Subcutaneous adipose tissue (tissue), 4 donors: ENCODE measurements around the gene FOSB. TPM values are rescaled to one million over a fixed set of nuclear protein-coding genes. Genes with fewer than 3 reads are reported as not detected.

ENCODE experiments used
- total RNA-seq, 4 donors: library from RNA; depleted of rRNA; stranded (reverse); fragments of >200 nt; gene quantifications; one replicate each; pipeline ENCODE4 v1.1.0, GENCODE V29; 2016
- TF ChIP-seq, protein P1 (sequence below): fragments of 450-650 bp; IDR thresholded peaks from one replicate; pipeline ENCODE4 v1.5.1; 2016; ENCODE audit warnings: low read depth, mild to moderate bottlenecking, control low read depth, antibody characterized with exemption, moderate library complexity

The FOSB gene
- total RNA-seq, 4 donors from 2014 or later: 1.8 to 14.5 (median 2.4) TPM

DNA sequence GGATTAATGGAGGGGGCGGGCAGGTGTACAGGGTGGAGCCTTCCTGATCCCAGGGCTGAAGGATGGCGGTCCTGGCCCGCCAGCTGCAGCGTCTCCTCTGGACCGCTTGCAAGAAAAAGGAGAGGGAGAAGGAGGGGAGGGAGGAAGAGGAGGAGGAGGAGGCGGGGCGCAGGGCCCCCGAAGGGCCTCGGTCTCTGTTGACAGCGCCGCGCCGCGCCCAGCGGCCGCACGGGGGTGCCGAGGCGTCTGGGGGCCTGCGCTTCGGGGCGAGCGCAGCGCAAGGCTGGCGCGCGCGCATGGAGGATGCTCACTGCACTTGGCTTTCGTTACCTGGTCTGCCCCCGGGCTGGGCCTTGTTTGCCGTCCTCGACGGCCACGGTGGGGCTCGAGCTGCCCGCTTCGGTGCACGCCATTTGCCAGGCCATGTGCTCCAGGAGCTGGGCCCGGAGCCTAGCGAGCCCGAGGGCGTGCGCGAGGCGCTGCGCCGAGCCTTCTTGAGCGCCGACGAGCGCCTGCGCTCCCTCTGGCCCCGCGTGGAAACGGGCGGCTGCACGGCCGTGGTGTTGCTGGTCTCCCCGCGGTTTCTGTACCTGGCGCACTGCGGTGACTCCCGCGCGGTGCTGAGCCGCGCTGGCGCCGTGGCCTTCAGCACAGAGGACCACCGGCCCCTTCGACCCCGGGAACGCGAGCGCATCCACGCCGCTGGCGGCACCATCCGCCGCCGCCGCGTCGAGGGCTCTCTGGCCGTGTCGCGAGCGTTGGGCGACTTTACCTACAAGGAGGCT, 30.8 kb downstream of the FOSB start, which contains the start of gene PPM1N:
PPM1N (plus strand) TSS at position 33 of the 785 bp plus-strand sequence; CDS start at position 63, 30 bp downstream.
- TF ChIP-seq, protein P1, sequence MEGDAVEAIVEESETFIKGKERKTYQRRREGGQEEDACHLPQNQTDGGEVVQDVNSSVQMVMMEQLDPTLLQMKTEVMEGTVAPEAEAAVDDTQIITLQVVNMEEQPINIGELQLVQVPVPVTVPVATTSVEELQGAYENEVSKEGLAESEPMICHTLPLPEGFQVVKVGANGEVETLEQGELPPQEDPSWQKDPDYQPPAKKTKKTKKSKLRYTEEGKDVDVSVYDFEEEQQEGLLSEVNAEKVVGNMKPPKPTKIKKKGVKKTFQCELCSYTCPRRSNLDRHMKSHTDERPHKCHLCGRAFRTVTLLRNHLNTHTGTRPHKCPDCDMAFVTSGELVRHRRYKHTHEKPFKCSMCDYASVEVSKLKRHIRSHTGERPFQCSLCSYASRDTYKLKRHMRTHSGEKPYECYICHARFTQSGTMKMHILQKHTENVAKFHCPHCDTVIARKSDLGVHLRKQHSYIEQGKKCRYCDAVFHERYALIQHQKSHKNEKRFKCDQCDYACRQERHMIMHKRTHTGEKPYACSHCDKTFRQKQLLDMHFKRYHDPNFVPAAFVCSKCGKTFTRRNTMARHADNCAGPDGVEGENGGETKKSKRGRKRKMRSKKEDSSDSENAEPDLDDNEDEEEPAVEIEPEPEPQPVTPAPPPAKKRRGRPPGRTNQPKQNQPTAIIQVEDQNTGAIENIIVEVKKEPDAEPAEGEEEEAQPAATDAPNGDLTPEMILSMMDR: no peak

DNA sequence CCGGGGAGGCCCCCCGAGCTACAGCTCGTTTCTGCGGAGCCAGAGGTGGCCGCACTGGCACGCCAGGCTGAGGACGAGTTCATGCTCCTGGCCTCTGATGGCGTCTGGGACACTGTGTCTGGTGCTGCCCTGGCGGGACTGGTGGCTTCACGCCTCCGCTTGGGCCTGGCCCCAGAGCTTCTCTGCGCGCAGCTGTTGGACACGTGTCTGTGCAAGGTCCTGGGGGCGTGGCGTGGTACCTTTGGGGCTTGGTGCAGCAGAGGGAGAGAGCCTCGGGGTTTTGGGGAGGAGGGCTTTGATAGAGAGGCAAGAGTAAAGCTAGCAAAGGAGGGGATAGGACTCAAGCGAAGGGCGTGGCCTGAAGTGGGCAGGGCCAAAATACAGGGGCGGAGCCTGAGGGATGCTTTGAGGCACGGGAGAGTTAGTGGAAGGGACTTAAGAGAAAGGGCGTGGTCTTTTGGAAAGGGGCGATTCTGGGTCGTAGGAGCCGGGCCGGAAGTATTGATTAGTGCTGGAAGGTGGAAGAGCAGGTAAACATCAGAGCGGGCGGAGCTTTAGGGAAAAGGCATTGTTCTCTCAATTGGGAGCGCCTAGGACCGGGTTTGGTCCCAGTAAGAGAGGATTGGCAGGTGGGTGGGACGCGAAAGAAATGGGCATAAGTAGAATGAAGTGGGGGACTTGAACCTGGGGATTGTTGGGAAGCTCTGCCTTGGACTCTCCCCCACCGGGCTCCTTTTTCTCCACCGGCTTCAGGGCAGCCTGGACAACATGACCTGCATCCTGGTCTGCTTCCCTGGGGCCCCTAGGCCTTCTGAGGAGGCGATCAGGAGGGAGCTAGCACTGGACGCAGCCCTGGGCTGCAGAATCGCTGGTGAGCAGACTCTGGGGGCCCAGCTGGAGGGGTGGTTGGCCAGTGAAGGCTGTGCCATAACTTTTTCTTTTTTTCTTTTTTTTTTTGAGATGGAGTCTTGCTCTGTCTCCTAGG, 31.7 kb downstream of the FOSB start:
- TF ChIP-seq, protein P1: no peak

DNA sequence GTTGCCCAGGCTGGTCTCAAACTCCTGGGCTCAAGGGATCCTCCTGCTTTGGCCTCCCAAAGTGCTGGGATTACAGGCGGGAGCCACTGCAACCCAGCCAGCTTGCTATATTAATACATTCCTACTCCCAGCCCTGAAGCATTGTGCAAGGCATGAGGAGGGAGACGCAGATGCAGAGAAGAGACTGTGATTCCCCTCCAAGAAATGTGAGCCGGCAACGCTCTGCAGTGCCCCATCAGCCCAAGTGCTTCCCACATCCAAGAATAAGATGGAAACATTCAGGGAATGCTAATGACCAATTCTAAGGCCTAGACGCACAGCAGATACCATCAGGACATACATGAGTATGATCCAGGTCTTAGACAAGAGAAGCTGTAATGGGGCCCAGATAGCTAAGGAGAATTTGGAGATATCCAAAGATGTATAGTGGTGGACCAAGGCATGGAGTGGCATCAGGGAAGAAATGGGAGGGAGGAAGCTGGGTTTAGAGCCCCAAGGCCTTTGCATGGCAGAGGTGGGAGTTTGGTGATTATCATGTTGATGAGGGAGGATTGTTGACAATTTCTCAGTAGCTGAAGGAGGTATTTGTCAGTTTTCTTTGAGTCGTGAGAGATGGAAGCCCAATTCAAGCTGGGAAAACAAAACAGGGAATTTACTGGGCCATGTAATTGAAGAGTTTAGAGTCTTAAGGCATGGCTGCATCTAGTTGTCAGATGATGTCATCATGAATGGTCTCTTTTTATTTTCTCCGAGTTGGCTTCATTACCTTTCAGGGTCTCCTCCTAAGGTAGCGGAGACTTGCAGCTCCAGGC, 33.3 kb downstream of the FOSB start:
- TF ChIP-seq, protein P1: no peak

DNA sequence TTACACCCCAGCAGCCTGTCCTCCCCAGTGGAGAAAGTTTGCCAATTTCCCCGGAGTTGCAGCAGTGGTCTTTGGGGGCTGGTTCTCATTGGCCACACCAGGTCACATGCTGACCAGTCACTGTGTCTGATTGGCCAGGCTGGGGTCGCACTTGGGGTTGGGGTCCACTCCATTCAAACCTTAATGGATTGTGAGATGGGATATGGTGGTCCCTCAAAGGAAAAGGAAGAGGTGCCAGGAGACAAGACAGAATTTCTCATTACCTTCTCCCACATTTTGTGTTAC, 33.9 kb downstream of the FOSB start:
- TF ChIP-seq, protein P1: no peak

DNA sequence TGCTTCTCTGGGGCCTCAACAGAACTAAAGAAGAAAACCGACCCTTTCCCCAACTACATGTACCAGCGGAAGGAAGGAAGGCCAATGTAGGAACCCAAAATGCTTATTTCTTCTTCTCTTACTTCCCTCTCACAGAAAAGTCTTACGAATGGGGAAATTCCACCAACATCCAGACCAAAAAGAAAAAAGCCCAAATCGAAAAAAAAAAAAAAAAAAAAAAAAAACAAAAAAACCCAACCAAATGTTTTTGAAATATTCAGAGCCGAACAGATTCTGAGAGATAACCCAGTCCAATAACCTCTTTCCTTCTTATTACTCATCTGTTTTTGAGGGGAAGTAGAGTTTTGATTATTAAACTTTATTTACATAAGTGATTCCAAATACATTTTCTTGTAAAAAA, 34.3 kb downstream of the FOSB start:
- TF ChIP-seq, protein P1: no peak

DNA sequence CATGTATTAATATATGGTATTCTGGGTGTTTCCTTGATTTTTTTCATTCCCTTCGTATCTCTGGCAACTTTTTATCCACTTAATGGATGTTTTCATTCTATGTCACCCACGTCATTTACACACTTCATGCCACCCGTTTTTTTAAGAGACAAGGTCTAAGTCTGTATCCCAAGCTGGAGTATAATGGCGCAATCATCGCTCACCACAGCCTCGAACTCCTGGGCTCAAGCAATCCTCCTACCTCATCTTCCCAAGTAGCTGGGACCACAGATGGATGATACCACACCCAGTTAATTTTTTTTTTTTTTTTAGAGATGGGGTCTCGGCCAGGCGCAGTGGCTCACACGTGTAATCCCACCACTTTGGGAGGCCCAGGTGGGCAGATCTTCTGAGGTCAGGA, 36.1 kb downstream of the FOSB start:
- TF ChIP-seq, protein P1: no peak
